GM12878 (cell line): ENCODE results near the gene LPCAT2. TPM values are rescaled to one million over a fixed set of nuclear protein-coding genes. Genes with fewer than 3 reads are reported as not detected.

ENCODE experiments used
- ATAC-seq: fragments of 200-7000 bp; cut with Tn5 transposase; 3 replicates; pipeline ENCODE4 v1.9.1; 2020; ENCODE audit warnings: mild to moderate bottlenecking, moderate library complexity
- BruUV-seq: library from RNA; stranded (reverse); fragments of 400-500 nt; replicated peaks from 2 replicates; lab custom pipeline; 2021; lab: Mats Ljungman, UMichigan
- CTCF ChIA-PET: fragments of 300-600 bp; sonication (Branson Sonifier 250); formaldehyde crosslinking; extraction: SDS; loops from one replicate; lab custom pipeline; 2021; ENCODE audit warnings: inconsistent platforms; lab: Yijun Ruan, JAX
- POLR2A ChIA-PET: fragments of 350-600 bp; formaldehyde crosslinking; extraction: SDS; loops from one replicate; lab custom pipeline; 2021; ENCODE audit warnings: inconsistent platforms; lab: Charles Lee
- RAD21 ChIA-PET: fragments of 300-600 bp; sonication (Branson Sonifier 250); formaldehyde crosslinking; loops from one replicate; lab custom pipeline; 2023; ENCODE audit warnings: antibody characterized with exemption; ENCODE audit not compliant: unreplicated experiment; lab: Charles Lee
- SMC1A ChIA-PET: fragments of 300-600 bp; sonication (Branson Sonifier 250); formaldehyde crosslinking; loops from one replicate; lab custom pipeline; 2023; ENCODE audit not compliant: unreplicated experiment, uncharacterized antibody; lab: Charles Lee
- DNase-seq: peaks from one replicate; pipeline ENCODE4 v3.0.0-alpha.2; 2011; ENCODE audit warnings: low read depth, low spot score
- FAIRE-seq: peaks from 3 replicates; lab custom pipeline; 2011; peaks lifted over from hg19 to GRCh38; lab: Jason Lieb, UNC
- H2AFZ ChIP-seq: 2 replicates; pipeline ENCODE4 v1.6.0; 2011; ENCODE audit warnings: low read depth, low read length, control low read depth; ENCODE audit not compliant: control insufficient read depth
- H3K27ac ChIP-seq: 2 replicates; pipeline ENCODE4 v1.5.1; 2011; ENCODE audit warnings: control low read depth; ENCODE audit not compliant: control insufficient read depth, insufficient read depth
- H3K27me3 ChIP-seq, 2 experiments: replicated peaks in 1 of 2; 2 replicates each; pipeline versions ENCODE4 v1.6.0 to v1.6.1; 2011; ENCODE audit warnings: low read length in 1 of 2; ENCODE audit not compliant: control insufficient read depth in 2 of 2, insufficient read depth in 2 of 2
- H3K36me3 ChIP-seq, 2 experiments: 2 replicates each; pipeline ENCODE4 v1.5.1; 2011; ENCODE audit warnings: low read length in 1 of 2; ENCODE audit not compliant: control insufficient read depth in 2 of 2, insufficient read depth in 2 of 2
- H3K4me1 ChIP-seq: 2 replicates; pipeline ENCODE4 v1.6.1; 2011; ENCODE audit warnings: mild to moderate bottlenecking, low read length, moderate library complexity, mixed read lengths; ENCODE audit not compliant: control insufficient read depth, insufficient read depth
- H3K4me2 ChIP-seq: 2 replicates; pipeline ENCODE4 v1.6.0; 2011; ENCODE audit warnings: control low read depth; ENCODE audit not compliant: control insufficient read depth, insufficient read depth
- H3K4me3 ChIP-seq: fragments of 200-600 bp; sonication (generic); 2 replicates; pipeline ENCODE4 v1.5.1; 2016
- H3K79me2 ChIP-seq: 2 replicates; pipeline ENCODE4 v1.6.0; 2011; ENCODE audit warnings: low read length; ENCODE audit not compliant: control insufficient read depth, insufficient read depth
- H3K9ac ChIP-seq: 2 replicates; pipeline ENCODE4 v1.8.0; 2011; ENCODE audit warnings: low read length, control low read depth, mixed read lengths; ENCODE audit not compliant: control insufficient read depth, insufficient read depth
- H3K9me3 ChIP-seq: replicated peaks from 3 replicates; pipeline ENCODE4 v1.5.1; 2011; ENCODE audit warnings: mild to moderate bottlenecking, low read length; ENCODE audit not compliant: control insufficient read depth, insufficient read depth
- H4K20me1 ChIP-seq: 2 replicates; pipeline ENCODE4 v1.6.0; 2011; ENCODE audit not compliant: control insufficient read depth, insufficient read depth
- BHLHE40 ChIP-seq, 2 experiments: fragments of 450-650 bp in 1 of 2; IDR thresholded peaks; 2 replicates each; pipeline ENCODE4 v1.6.1; 2011 to 2017; ENCODE audit warnings: low read depth in 2 of 2, borderline replicate concordance in 1 of 2, improper control_type of control experiment in 1 of 2, low read length in 1 of 2, mild to moderate bottlenecking in 1 of 2
- CBFB ChIP-seq: IDR thresholded peaks from 2 replicates; pipeline ENCODE4 v1.6.1; 2016; ENCODE audit warnings: antibody characterized with exemption, low read depth
- E2F4 ChIP-seq: IDR thresholded peaks from 2 replicates; pipeline ENCODE4 v1.6.1; 2012; ENCODE audit warnings: low read depth, low read length, improper control_type of control experiment
- E2F8 ChIP-seq: fragments of 450-650 bp; IDR thresholded peaks from 2 replicates; pipeline ENCODE4 v1.6.1; 2018; ENCODE audit warnings: mild to moderate bottlenecking, low read depth, moderate library complexity; ENCODE audit not compliant: partially characterized antibody
- FOS ChIP-seq: IDR thresholded peaks from 3 replicates; pipeline ENCODE4 v1.6.1; 2011; ENCODE audit warnings: borderline replicate concordance; ENCODE audit not compliant: insufficient read length; ENCODE audit errors: extremely low read depth
- MEF2A ChIP-seq: IDR thresholded peaks from 2 replicates; pipeline ENCODE4 v1.6.1; 2011; ENCODE audit warnings: low read depth, mild to moderate bottlenecking, low read length, moderate library complexity; ENCODE audit not compliant: insufficient read depth
- MXI1 ChIP-seq: fragments of 150-350 bp; IDR thresholded peaks from 2 replicates; pipeline ENCODE4 v1.6.1; 2011; ENCODE audit warnings: low read depth, mild to moderate bottlenecking, inconsistent platforms, low read length, improper control_type of control experiment
- PML ChIP-seq: IDR thresholded peaks from 2 replicates; pipeline ENCODE4 v1.6.1; 2012; ENCODE audit warnings: low read length, inconsistent platforms
- POLR2AphosphoS5 ChIP-seq: IDR thresholded peaks from 2 replicates; pipeline ENCODE4 v1.6.1; 2011; ENCODE audit warnings: mild to moderate bottlenecking, low read length, inconsistent platforms
- RB1 ChIP-seq: fragments of 450-650 bp; formaldehyde crosslinking; IDR thresholded peaks from 2 replicates; pipeline ENCODE4 v1.6.1; 2017; ENCODE audit warnings: mild to moderate bottlenecking, borderline replicate concordance
- TARDBP ChIP-seq: IDR thresholded peaks from 2 replicates; pipeline ENCODE4 v1.6.1; 2016; ENCODE audit warnings: borderline replicate concordance
- ZNF207 ChIP-seq: fragments of 450-650 bp; IDR thresholded peaks from 2 replicates; pipeline ENCODE4 v1.6.1; 2014; ENCODE audit warnings: antibody characterized with exemption, mild to moderate bottlenecking, borderline replicate concordance
- ZNF592 ChIP-seq: fragments of 450-650 bp; IDR thresholded peaks from 2 replicates; pipeline ENCODE4 v1.6.1; 2017; ENCODE audit warnings: mild to moderate bottlenecking, moderate library complexity
- WGBS: methylation state at CpG from one replicate; pipeline ENCODE4 v1.1.6; 2016; ENCODE audit warnings: low lambda C conversion rate; ENCODE audit not compliant: insufficient replicate concordance, insufficient coverage; ENCODE audit errors: missing lambda C conversion rate; 5-methylcytosine and 5-hydroxymethylcytosine counted together
- in situ Hi-C: fragments of 300-500 bp; cut with MboI; formaldehyde crosslinking; loops from 9 replicates; pipeline ENCODE4 v1.14.3; 2018; ENCODE audit warnings: mixed read lengths
- intact Hi-C: fragments of 100-400 bp; cut with micrococcal nuclease; formaldehyde crosslinking; loops from one replicate; pipeline ENCODE4 v1.14.2; 2022; ENCODE audit not compliant: unreplicated experiment
- polyA plus RNA-seq, 11 experiments: library from polyadenylated mRNA; depleted of rRNA in 4 of 11; unstranded in 6 of 11; stranded (reverse) in 5 of 11; fragments of >200 nt; fragmentation: Nextera tagmentation in 4 of 11; fragmentation: Illumina TruSeq in 1 of 11; extraction: Ambion mirVana in 4 of 11; extraction: Trizol in 1 of 11; gene quantifications; 1 replicate in 1 of 11; 2 replicates in 10 of 11; pipeline versions ENCODE4 v1.2.1 to v1.2.3, GENCODE V29; 2011 to 2016; ENCODE audit warnings: inconsistent platforms in 2 of 11, missing spikeins in 2 of 11, low read depth in 1 of 11
- total RNA-seq, 4 experiments: library from RNA; depleted of rRNA in 3 of 4; stranded (reverse); fragments of >200 nt in 3 of 4; fragmentation: Illumina TruSeq in 1 of 4; extraction: Trizol in 1 of 4; gene quantifications; 2 replicates each; pipeline versions ENCODE4 v1.2.1 to v1.2.3, GENCODE V29; 2013 to 2021

Gene LPCAT2
- total and polyA plus RNA-seq, 10 of the 15 experiments (the other 5 are each of a cell fraction or from before 2014, with no cell fraction given): 0.01 TPM; not detected in 9

GRCh38 chr16:55470533-55471371 is 38.1 kb upstream of the LPCAT2 start:
- Histone ChIP-seq H3K36me3 (no peaks in the 10 kb centered on the region), H4K20me1 (no peaks in the 10 kb centered on the region), H3K9ac (no peak overlapping the region), H3K4me1 (no peaks in the 10 kb centered on the region; the same call in 1 of the 2 replicates), H3K4me2 (no peak overlapping the region), H3K27ac (no peak overlapping the region), H3K27me3 (no peaks in the 10 kb centered on the region), H3K9me3 (no peaks in the 10 kb centered on the region), H3K79me2 (no peaks in the 10 kb centered on the region), H2AFZ (no peak overlapping the region), H3K4me3 (no peak overlapping the region)
- no peak for DNase-seq
- ChIA-PET POLR2A (no interaction called here), SMC1A (no interaction called here), RAD21 (no interaction called here), CTCF (interaction anchor here (1.9 kb wide), 1 partner anchor 231 kb away, joined by 9 read pairs; no protein-coding TSS in a partner anchor)
- intact Hi-C loops: no loop called here
- BruUV-seq: no TSS peak
- TF ChIP-seq CBFB (no peak), POLR2AphosphoS5 (no peak), MXI1 (no peak), BHLHE40 (IDR thresholded peaks at IDR 0.05; ENCODE audit: borderline replicate concordance in 1 of 2, low read depth in 2 of 2, low read length in 1 of 2) (no peak), ZNF592 (no peak), E2F4 (no peak), FOS (no peak), E2F8 (no peak), TARDBP (no peak), PML (no peak), MEF2A (no peak), RB1 (no peak), ZNF207 (no peak)
- in situ Hi-C loops: no loop called here
- WGBS: 11% methylated on average over 7 of the region's 7 CpGs
- no peak for FAIRE-seq
- no peak for ATAC-seq
